Activated naive CD4-positive, alpha-beta T cell treated with anti-CD3 and anti-CD28 coated beads for 36 hours (primary cell): Measurements from ENCODE around the gene DHRS7B. TPM values are rescaled to one million over a fixed set of nuclear protein-coding genes. Genes with fewer than 3 reads are reported as not detected.
"Not testable (repeated sequence)": the region's sequence is repeated elsewhere in the genome, so short reads cannot be mapped to it uniquely, and the experiment has no call there.

Experiments used
- CTCF ChIA-PET: fragments of 350-600 bp; sonication (Branson Sonifier 250); formaldehyde crosslinking; loops from one replicate; lab custom pipeline; 2021; ENCODE audit warnings: antibody characterized with exemption; lab: Charles Lee
- DNase-seq: peaks from one replicate; pipeline ENCODE4 v3.0.0-alpha.2; 2020
- H3K27ac Mint-ChIP-seq: one replicate; pipeline ENCODE4 v1.8.0; 2021; ENCODE audit warnings: mild to moderate bottlenecking, mixed read lengths
- H3K27me3 Mint-ChIP-seq: one replicate; pipeline ENCODE4 v1.8.0; 2021; ENCODE audit warnings: low read depth, mixed read lengths
- H3K36me3 Mint-ChIP-seq: one replicate; pipeline ENCODE4 v1.8.0; 2021; ENCODE audit warnings: low read depth, mixed read lengths
- H3K4me1 Mint-ChIP-seq: one replicate; pipeline ENCODE4 v1.8.0; 2021; ENCODE audit warnings: low read depth, mixed read lengths
- H3K4me3 Mint-ChIP-seq: one replicate; pipeline ENCODE4 v1.8.0; 2021; ENCODE audit warnings: mild to moderate bottlenecking, moderate library complexity, mixed read lengths
- H3K9me3 Mint-ChIP-seq: one replicate; pipeline ENCODE4 v1.8.0; 2021; ENCODE audit warnings: mixed read lengths
- intact Hi-C: fragments of 100-400 bp; cut with micrococcal nuclease; formaldehyde crosslinking; loops from one replicate; pipeline ENCODE4 v1.15.1; 2023
- total RNA-seq, 2 experiments: library from RNA; stranded (reverse); gene quantifications; one replicate each; pipeline ENCODE4 v1.2.3, GENCODE V29; 2021

DHRS7B gene
- total RNA-seq, 2 experiments from 2014 or later: 12.0 to 12.1 TPM

- intact Hi-C loops: loop anchor here (10.0 kb wide), 1 partner anchor 297 kb away; no protein-coding TSS in a partner anchor
- H3K36me3 Mint-ChIP-seq: peaks cover 24% of the 10 kb centered on the region
- H3K4me3 Mint-ChIP-seq: no peak overlapping the region
- H3K27me3 Mint-ChIP-seq: no peaks in the 10 kb centered on the region
- no peak for DNase-seq
- H3K27ac Mint-ChIP-seq: no peak overlapping the region
- CTCF ChIA-PET: interaction anchor here (0.9 kb wide), 1 partner anchor 96 kb away, joined by 3 read pairs; no protein-coding TSS in a partner anchor
- H3K4me1 Mint-ChIP-seq: peaks cover 40% of the 10 kb centered on the region
- no peaks in the 10 kb centered on the region for H3K9me3 Mint-ChIP-seq
These were observed 90.6 kb downstream of the DHRS7B start for GRCh38 chr17:21217346-21217745.

- Mint-ChIP-seq H3K27ac (no peak overlapping the region), H3K9me3 (no peaks in the 10 kb centered on the region), H3K27me3 (no peaks in the 10 kb centered on the region), H3K4me1 (peaks cover 34% of the 10 kb centered on the region), H3K4me3 (no peak overlapping the region), H3K36me3 (peaks cover 25% of the 10 kb centered on the region)
- CTCF ChIA-PET: interaction anchor here (0.9 kb wide), 1 partner anchor 97 kb away, joined by 3 read pairs; no protein-coding TSS in a partner anchor
- peak; percentile 25 for DNase-seq
- intact Hi-C loops: loop anchor here (10.0 kb wide), 1 partner anchor 297 kb away; no protein-coding TSS in a partner anchor
These were observed 91.3 kb downstream of the DHRS7B start for GRCh38 chr17:21218101-21218500.

- Mint-ChIP-seq H3K36me3 (peaks cover 27% of the 10 kb centered on the region), H3K27ac (no peak overlapping the region), H3K9me3 (no peaks in the 10 kb centered on the region), H3K4me1 (peaks cover 34% of the 10 kb centered on the region), H3K27me3 (no peaks in the 10 kb centered on the region), H3K4me3 (no peak overlapping the region)
- CTCF ChIA-PET: no interaction called here
- no peak for DNase-seq
- intact Hi-C loops: loop anchor here (10.0 kb wide), 1 partner anchor 296 kb away; no protein-coding TSS in a partner anchor
These were observed 92.1 kb downstream of the DHRS7B start for GRCh38 chr17:21218831-21219380.

GRCh38 chr17:21223086-21223485 lies 96.3 kb downstream of the DHRS7B start:
- intact Hi-C loops: no loop called here
- H3K36me3 Mint-ChIP-seq: peaks cover 19% of the 10 kb centered on the region
- no peaks in the 10 kb centered on the region for H3K9me3 Mint-ChIP-seq
- CTCF ChIA-PET: no interaction called here
- H3K4me3 Mint-ChIP-seq: no peak overlapping the region
- H3K27me3 Mint-ChIP-seq: no peaks in the 10 kb centered on the region
- H3K4me1 Mint-ChIP-seq: peaks cover 5% of the 10 kb centered on the region
- DNase-seq: no peak
- no peak overlapping the region for H3K27ac Mint-ChIP-seq

- H3K4me1 Mint-ChIP-seq, H3K4me3 Mint-ChIP-seq, DNase-seq, intact Hi-C loops, H3K27me3 Mint-ChIP-seq, H3K27ac Mint-ChIP-seq, H3K9me3 Mint-ChIP-seq, CTCF ChIA-PET: not testable (repeated sequence)
- peaks cover 12% of the 10 kb centered on the region for H3K36me3 Mint-ChIP-seq
These were observed 100.5 kb downstream of the DHRS7B start for GRCh38 chr17:21227277-21227676.

GRCh38 chr17:21228111-21228510 lies 101.3 kb downstream of the DHRS7B start:
- H3K27ac Mint-ChIP-seq: no peak overlapping the region
- CTCF ChIA-PET: no interaction called here
- no peak for DNase-seq

GRCh38 chr17:21228845-21229244 lies 102.1 kb downstream of the DHRS7B start:
- CTCF ChIA-PET: no interaction called here
- H3K27me3 Mint-ChIP-seq: no peaks in the 10 kb centered on the region
- no peak overlapping the region for H3K4me3 Mint-ChIP-seq
- peaks cover 7% of the 10 kb centered on the region for H3K36me3 Mint-ChIP-seq
- H3K27ac Mint-ChIP-seq: no peak overlapping the region
- H3K4me1 Mint-ChIP-seq: no peaks in the 10 kb centered on the region
- intact Hi-C loops: no loop called here
- H3K9me3 Mint-ChIP-seq: peaks cover 7% of the 10 kb centered on the region
- DNase-seq: no peak

More at GRCh38 chr17:21228111-21228510, 101.3 kb downstream of the DHRS7B start:
- Mint-ChIP-seq H3K4me1 (no peaks in the 10 kb centered on the region), H3K9me3 (peaks cover 7% of the 10 kb centered on the region), H3K27me3 (no peaks in the 10 kb centered on the region), H3K4me3 (no peak overlapping the region), H3K36me3 (peaks cover 9% of the 10 kb centered on the region)
- intact Hi-C loops: no loop called here

GRCh38 chr17:21231533-21231932 lies 104.8 kb downstream of the DHRS7B start:
- Mint-ChIP-seq H3K27me3 (no peaks in the 10 kb centered on the region), H3K9me3 (peaks cover 7% of the 10 kb centered on the region), H3K27ac (no peak overlapping the region), H3K4me1 (no peaks in the 10 kb centered on the region), H3K4me3 (no peak overlapping the region), H3K36me3 (peaks cover 7% of the 10 kb centered on the region)
- intact Hi-C loops: no loop called here
- CTCF ChIA-PET: no interaction called here
- DNase-seq: no peak

- no peak overlapping the region for H3K4me3 Mint-ChIP-seq
- peaks cover 7% of the 10 kb centered on the region for H3K9me3 Mint-ChIP-seq
- CTCF ChIA-PET: interaction anchor here (1.0 kb wide), 1 partner anchor 113 kb away, joined by 3 read pairs; no protein-coding TSS in a partner anchor
- DNase-seq: no peak
- H3K4me1 Mint-ChIP-seq: no peaks in the 10 kb centered on the region
- intact Hi-C loops: no loop called here
- no peak overlapping the region for H3K27ac Mint-ChIP-seq
- H3K36me3 Mint-ChIP-seq: peaks cover 7% of the 10 kb centered on the region
- no peaks in the 10 kb centered on the region for H3K27me3 Mint-ChIP-seq
These were observed 105.4 kb downstream of the DHRS7B start for GRCh38 chr17:21232033-21232749.

GRCh38 chr17:21233581-21234347 lies 107.0 kb downstream of the DHRS7B start:
- CTCF ChIA-PET: no interaction called here

GRCh38 chr17:21235921-21236320 lies 109.2 kb downstream of the DHRS7B start:
- no peaks in the 10 kb centered on the region for H3K4me1 Mint-ChIP-seq
- no peak overlapping the region for H3K27ac Mint-ChIP-seq
- intact Hi-C loops: no loop called here
- CTCF ChIA-PET: no interaction called here
- peaks cover 7% of the 10 kb centered on the region for H3K36me3 Mint-ChIP-seq
- no peaks in the 10 kb centered on the region for H3K27me3 Mint-ChIP-seq
- DNase-seq: no peak
- H3K4me3 Mint-ChIP-seq: no peak overlapping the region
- peaks cover 7% of the 10 kb centered on the region for H3K9me3 Mint-ChIP-seq

More at GRCh38 chr17:21233581-21234347, 107.0 kb downstream of the DHRS7B start:
- peaks cover 7% of the 10 kb centered on the region for H3K36me3 Mint-ChIP-seq
- no peak for DNase-seq
- H3K27me3 Mint-ChIP-seq: no peaks in the 10 kb centered on the region
- H3K9me3 Mint-ChIP-seq: peaks cover 7% of the 10 kb centered on the region
- no peak overlapping the region for H3K27ac Mint-ChIP-seq
- no peak overlapping the region for H3K4me3 Mint-ChIP-seq
- intact Hi-C loops: no loop called here
- H3K4me1 Mint-ChIP-seq: no peaks in the 10 kb centered on the region

GRCh38 chr17:21239680-21240368 lies 113.1 kb downstream of the DHRS7B start:
- H3K27ac Mint-ChIP-seq: no peak overlapping the region
- H3K27me3 Mint-ChIP-seq: no peaks in the 10 kb centered on the region
- CTCF ChIA-PET: no interaction called here
- no peak overlapping the region for H3K4me3 Mint-ChIP-seq
- intact Hi-C loops: no loop called here
- no peak for DNase-seq
- no peaks in the 10 kb centered on the region for H3K36me3 Mint-ChIP-seq
- H3K4me1 Mint-ChIP-seq: no peaks in the 10 kb centered on the region
- H3K9me3 Mint-ChIP-seq: no peaks in the 10 kb centered on the region
